ENCODE results near the gene NFX1. TPM values are rescaled to one million over a fixed set of nuclear protein-coding genes. Genes with fewer than 3 reads are reported as not detected.

NFX1 gene
- total and polyA plus RNA-seq, 2 experiments from 2014 or later = 18.5 to 19.5 TPM

GRCh38 chr9:33378121-33378795, 87.9 kb downstream of the NFX1 start:
- no peak for DNase-seq (ENCODE audit: low spot score)
- H3K79me2 ChIP-seq = no peaks in the 10 kb centered on the region
- TF ChIP-seq EZH2phosphoT487 (IDR thresholded peaks at IDR 0.05; ENCODE audit: low read depth, severe bottlenecking, unreplicated experiment) = no peak
- TF ChIP-seq CTCF (IDR thresholded peaks at IDR 0.05; ENCODE audit: poor library complexity) = no peak

GRCh38 chr9:33379666-33380389, 89.5 kb downstream of the NFX1 start:
- no peaks in the 10 kb centered on the region for H4K20me1 ChIP-seq (ENCODE audit: insufficient read depth, poor library complexity, severe bottlenecking)
- H2AFZ ChIP-seq = no peak overlapping the region
- H3K79me2 ChIP-seq = no peaks in the 10 kb centered on the region
- 92% methylated on average over 14 of the region's 14 CpGs for WGBS (ENCODE audit: low lambda C conversion rate, missing lambda C conversion rate)
- DNase-seq (ENCODE audit: low spot score) = no peak
- no peaks in the 10 kb centered on the region for H3K36me3 ChIP-seq (replicated peaks; ENCODE audit: insufficient read depth, low read depth)
- no peaks in the 10 kb centered on the region for H3K9me2 ChIP-seq (replicated peaks; ENCODE audit: insufficient read depth)
- TF ChIP-seq EZH2 (IDR thresholded peaks at IDR 0.05; ENCODE audit: borderline replicate concordance) = no peak
- TF ChIP-seq EZH2phosphoT487 (IDR thresholded peaks at IDR 0.05; ENCODE audit: low read depth, severe bottlenecking, unreplicated experiment) = no peak
- TF ChIP-seq CTCF (IDR thresholded peaks at IDR 0.05; ENCODE audit: poor library complexity) = no peak
- no peaks in the 10 kb centered on the region for H3K9me3 ChIP-seq (ENCODE audit: low read depth)
- no peak overlapping the region for H3K27ac ChIP-seq
- no peaks in the 10 kb centered on the region for H3K27me3 ChIP-seq
- no peak overlapping the region for H3K4me2 ChIP-seq
- H3K4me1 ChIP-seq (ENCODE audit: insufficient read depth) = no peaks in the 10 kb centered on the region
- H3K4me3 ChIP-seq = no peak overlapping the region

More at GRCh38 chr9:33378121-33378795, 87.9 kb downstream of the NFX1 start:
- no peaks in the 10 kb centered on the region for H3K9me3 ChIP-seq (ENCODE audit: low read depth)
- H2AFZ ChIP-seq = no peak overlapping the region
- no peaks in the 10 kb centered on the region for H4K20me1 ChIP-seq (ENCODE audit: insufficient read depth, poor library complexity, severe bottlenecking)
- H3K27ac ChIP-seq = no peak overlapping the region
- WGBS (ENCODE audit: low lambda C conversion rate, missing lambda C conversion rate) = 87% methylated on average over 9 of the region's 9 CpGs
- no peaks in the 10 kb centered on the region for H3K27me3 ChIP-seq
- H3K4me1 ChIP-seq (ENCODE audit: insufficient read depth) = no peaks in the 10 kb centered on the region
- H3K36me3 ChIP-seq (replicated peaks; ENCODE audit: insufficient read depth, low read depth) = no peaks in the 10 kb centered on the region
- no peak overlapping the region for H3K4me2 ChIP-seq
- H3K4me3 ChIP-seq = no peak overlapping the region
- no peaks in the 10 kb centered on the region for H3K9me2 ChIP-seq (replicated peaks; ENCODE audit: insufficient read depth)

DNA sequence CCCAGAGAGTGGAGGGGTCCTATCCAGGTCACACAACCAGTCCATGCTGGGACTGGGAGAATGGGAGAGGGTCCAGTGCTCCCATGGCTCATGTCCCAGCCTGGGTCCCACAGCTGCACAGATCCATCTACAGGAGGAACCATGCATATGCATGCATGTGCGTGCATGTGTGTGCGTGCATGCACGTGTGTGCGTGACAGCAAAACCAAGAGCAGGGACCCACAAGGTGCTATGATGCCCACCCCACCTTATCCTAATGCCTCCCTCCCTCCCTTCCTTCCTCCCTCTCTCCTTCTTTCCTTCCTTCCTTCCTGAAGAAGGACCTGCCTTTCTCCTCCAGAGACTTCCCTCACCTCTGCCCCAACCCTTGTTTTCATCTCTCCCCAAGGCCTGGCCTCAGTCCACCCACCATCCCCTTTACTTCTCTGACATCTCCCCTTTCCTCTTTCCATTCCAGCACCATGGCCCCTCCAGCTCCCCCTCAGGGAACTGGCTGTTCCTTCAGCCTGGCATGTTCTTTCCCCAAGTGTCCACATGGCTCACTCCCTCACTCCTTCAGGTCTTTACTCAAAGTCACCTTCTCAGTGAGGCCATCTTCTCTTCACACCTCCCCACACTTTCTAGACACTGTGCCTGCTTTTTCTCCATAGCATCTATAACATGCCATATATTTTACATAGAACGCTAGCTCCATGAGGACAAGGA, 90.2 kb downstream of the NFX1 start:
- no peaks in the 10 kb centered on the region for H3K36me3 ChIP-seq (replicated peaks; ENCODE audit: insufficient read depth, low read depth)
- H2AFZ ChIP-seq = no peak overlapping the region
- no peaks in the 10 kb centered on the region for H3K9me3 ChIP-seq (ENCODE audit: low read depth)
- H3K9me2 ChIP-seq (replicated peaks; ENCODE audit: insufficient read depth) = no peaks in the 10 kb centered on the region
- no peaks in the 10 kb centered on the region for H3K4me1 ChIP-seq (ENCODE audit: insufficient read depth)
- no peaks in the 10 kb centered on the region for H3K79me2 ChIP-seq
- no peak overlapping the region for H3K4me2 ChIP-seq
- no peaks in the 10 kb centered on the region for H4K20me1 ChIP-seq (ENCODE audit: insufficient read depth, poor library complexity, severe bottlenecking)
- TF ChIP-seq CTCF (IDR thresholded peaks at IDR 0.05; ENCODE audit: poor library complexity) (no peak), EZH2phosphoT487 (IDR thresholded peaks at IDR 0.05; ENCODE audit: low read depth, severe bottlenecking, unreplicated experiment) (no peak), EZH2 (IDR thresholded peaks at IDR 0.05; ENCODE audit: borderline replicate concordance) (no peak)
- H3K27ac ChIP-seq = no peak overlapping the region
- WGBS (ENCODE audit: low lambda C conversion rate, missing lambda C conversion rate) = 95% methylated on average over 2 of the region's 5 CpGs
- no peak overlapping the region for H3K4me3 ChIP-seq
- no peak for DNase-seq (ENCODE audit: low spot score)
- H3K27me3 ChIP-seq = no peaks in the 10 kb centered on the region

All from hepatocyte (in vitro differentiated cells).